ENCODE measurements around the gene SLC9C2.

DNA sequence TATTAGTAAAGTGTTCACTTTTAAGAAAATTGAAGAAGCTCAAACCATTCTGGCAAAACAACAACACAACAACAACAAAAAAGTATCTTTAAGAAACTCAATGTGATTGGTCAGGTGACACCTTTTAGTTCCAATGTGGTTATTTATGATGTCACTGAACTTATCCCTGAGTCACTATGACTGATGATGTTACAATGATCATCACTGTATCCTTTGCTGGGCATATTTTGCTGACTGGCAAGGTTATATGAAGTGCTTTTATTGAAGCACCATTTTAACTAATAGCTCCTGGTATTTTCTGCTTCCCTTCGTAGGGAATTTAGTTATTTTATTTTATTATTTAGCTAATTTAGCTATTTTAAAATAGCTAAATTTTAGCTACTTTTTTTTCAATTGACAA lies 32.2 kb upstream of the SLC9C2 start, which contains the start of gene TEX50:
- TF ChIP-seq, protein P1, sequence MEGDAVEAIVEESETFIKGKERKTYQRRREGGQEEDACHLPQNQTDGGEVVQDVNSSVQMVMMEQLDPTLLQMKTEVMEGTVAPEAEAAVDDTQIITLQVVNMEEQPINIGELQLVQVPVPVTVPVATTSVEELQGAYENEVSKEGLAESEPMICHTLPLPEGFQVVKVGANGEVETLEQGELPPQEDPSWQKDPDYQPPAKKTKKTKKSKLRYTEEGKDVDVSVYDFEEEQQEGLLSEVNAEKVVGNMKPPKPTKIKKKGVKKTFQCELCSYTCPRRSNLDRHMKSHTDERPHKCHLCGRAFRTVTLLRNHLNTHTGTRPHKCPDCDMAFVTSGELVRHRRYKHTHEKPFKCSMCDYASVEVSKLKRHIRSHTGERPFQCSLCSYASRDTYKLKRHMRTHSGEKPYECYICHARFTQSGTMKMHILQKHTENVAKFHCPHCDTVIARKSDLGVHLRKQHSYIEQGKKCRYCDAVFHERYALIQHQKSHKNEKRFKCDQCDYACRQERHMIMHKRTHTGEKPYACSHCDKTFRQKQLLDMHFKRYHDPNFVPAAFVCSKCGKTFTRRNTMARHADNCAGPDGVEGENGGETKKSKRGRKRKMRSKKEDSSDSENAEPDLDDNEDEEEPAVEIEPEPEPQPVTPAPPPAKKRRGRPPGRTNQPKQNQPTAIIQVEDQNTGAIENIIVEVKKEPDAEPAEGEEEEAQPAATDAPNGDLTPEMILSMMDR (IDR thresholded peaks at IDR 0.05) = no peak
- no peak for TF ChIP-seq POLR2A (IDR thresholded peaks at IDR 0.05)
- no peak for TF ChIP-seq EP300 (IDR thresholded peaks at IDR 0.05)
